Immature natural killer cell (primary cell): ENCODE measurements around the gene CLEC16A. TPM values are rescaled to one million over a fixed set of nuclear protein-coding genes. Genes with fewer than 3 reads are reported as not detected.
A peak's percentile ranks its signal among the peaks of the same experiment; 100 is the strongest.

Source experiments
- DNase-seq, 3 donors: peaks; one replicate each; pipeline ENCODE4 v3.0.0; 2022; ENCODE audit warnings: mixed read lengths in 1 of 3
- H3K27ac Mint-ChIP-seq, 6 donors: one replicate each; pipeline ENCODE4 v1.8.0; 2020; ENCODE audit warnings: mixed read lengths in 6 of 6, mild to moderate bottlenecking in 5 of 6, inconsistent platforms in 4 of 6, moderate library complexity in 3 of 6
- H3K27me3 Mint-ChIP-seq, 3 donors: one replicate each; pipeline ENCODE4 v1.8.0; 2020 to 2021; ENCODE audit warnings: low read depth in 3 of 3, mild to moderate bottlenecking in 3 of 3, mixed read lengths in 3 of 3, moderate library complexity in 3 of 3, inconsistent platforms in 1 of 3
- H3K36me3 Mint-ChIP-seq, 3 donors: one replicate each; pipeline ENCODE4 v1.8.0; 2020; ENCODE audit warnings: mixed read lengths in 3 of 3, inconsistent platforms in 2 of 3, mild to moderate bottlenecking in 2 of 3
- H3K4me1 Mint-ChIP-seq, 2 donors: one replicate each; pipeline ENCODE4 v1.8.0; 2020; ENCODE audit warnings: inconsistent platforms in 2 of 2, mild to moderate bottlenecking in 2 of 2, mixed read lengths in 2 of 2, moderate library complexity in 1 of 2
- H3K4me3 Mint-ChIP-seq, 5 donors: one replicate each; pipeline ENCODE4 v1.8.0; 2020; ENCODE audit warnings: mild to moderate bottlenecking in 5 of 5, mixed read lengths in 5 of 5, inconsistent platforms in 3 of 5, moderate library complexity in 3 of 5
- H3K9me3 Mint-ChIP-seq, 6 donors: one replicate each; pipeline ENCODE4 v1.8.0; 2020; ENCODE audit warnings: mild to moderate bottlenecking in 6 of 6, mixed read lengths in 6 of 6, inconsistent platforms in 4 of 6, moderate library complexity in 3 of 6
- polyA plus RNA-seq, 3 donors: library from polyadenylated mRNA; unstranded; fragments of 300-500 nt; fragmentation: Illumina TruSeq; gene quantifications; one replicate each; pipeline ENCODE4 v1.2.3, GENCODE V29; 2021

Gene CLEC16A
- polyA plus RNA-seq, result 10 to 100 TPM in 1 of 3 donors, 1 to 10 TPM in 2; 5.6 to 19.9 (median 5.6) TPM

- Mint-ChIP-seq H3K36me3 (no peaks in the 10 kb centered on the region), H3K4me1 (peaks cover 66 to 71% of the 10 kb centered on the region in 2 donors), H3K27ac (peak within 1 kb of the TSS; percentile 53 to 93 (median 86)), H3K27me3 (peaks cover 2 to 11% (median 5%) of the 10 kb centered on the region in 3 donors), H3K4me3 (peak within 1 kb of the TSS; percentile 81 to 93 (median 88)), H3K9me3 (no peaks in the 10 kb centered on the region)
- DNase-seq, result peak; percentile 95 to 96 (median 95)
Measured at GRCh38 chr16:10944249-10945064, at the start of gene CLEC16A. Gene CLEC16A (plus strand): TSS chr16:10944564. CDS start chr16:10944718, 154 bp downstream.

- H3K4me1 Mint-ChIP-seq, result no peaks in the 10 kb centered on the region
- no peak overlapping the region for H3K4me3 Mint-ChIP-seq
- no peak overlapping the region for H3K27ac Mint-ChIP-seq
Measured at GRCh38 chr16:10895053-10895946, 49.1 kb upstream of the CLEC16A start.

GRCh38 chr16:10896165-10896564 is 48.2 kb upstream of the CLEC16A start:
- DNase-seq, result no peak
- Mint-ChIP-seq H3K9me3 (no peaks in the 10 kb centered on the region), H3K4me1 (no peaks in the 10 kb centered on the region), H3K27ac (peak overlapping the region in 1 of 6 donors; percentile 11), H3K36me3 (peaks cover 0 to 9% (median 0%) of the 10 kb centered on the region in 3 donors), H3K4me3 (no peak overlapping the region), H3K27me3 (peaks cover 0 to 4% (median 2%) of the 10 kb centered on the region in 3 donors)

More at GRCh38 chr16:10895053-10895946, 49.1 kb upstream of the CLEC16A start:
- peaks cover 0 to 4% (median 4%) of the 10 kb centered on the region in 3 donors for H3K27me3 Mint-ChIP-seq
- peak in 1 of 3 donors; percentile 8 for DNase-seq
- H3K36me3 Mint-ChIP-seq, result peaks cover 0 to 8% (median 0%) of the 10 kb centered on the region in 3 donors
- no peaks in the 10 kb centered on the region for H3K9me3 Mint-ChIP-seq

- Mint-ChIP-seq H3K4me1 (no peaks in the 10 kb centered on the region), H3K27ac (no peak overlapping the region), H3K9me3 (no peaks in the 10 kb centered on the region), H3K36me3 (peaks cover 0 to 9% (median 0%) of the 10 kb centered on the region in 3 donors), H3K27me3 (peaks cover 0 to 4% (median 2%) of the 10 kb centered on the region in 3 donors), H3K4me3 (no peak overlapping the region)
- DNase-seq, result no peak
Measured at GRCh38 chr16:10896723-10897122, 47.6 kb upstream of the CLEC16A start.

- Mint-ChIP-seq H3K4me1 (no peaks in the 10 kb centered on the region), H3K36me3 (peaks cover 0 to 9% (median 0%) of the 10 kb centered on the region in 3 donors), H3K27ac (no peak overlapping the region), H3K4me3 (no peak overlapping the region), H3K27me3 (peaks cover 0 to 4% (median 2%) of the 10 kb centered on the region in 3 donors), H3K9me3 (no peaks in the 10 kb centered on the region)
- no peak for DNase-seq
Measured at GRCh38 chr16:10897134-10897533, 47.2 kb upstream of the CLEC16A start.

GRCh38 chr16:10902999-10903398 is 41.4 kb upstream of the CLEC16A start:
- no peak for DNase-seq
- H3K4me1 Mint-ChIP-seq, result no peaks in the 10 kb centered on the region
- H3K9me3 Mint-ChIP-seq, result peaks cover 0 to 2% (median 0%) of the 10 kb centered on the region in 6 donors

GRCh38 chr16:10906482-10906881 is 37.9 kb upstream of the CLEC16A start:
- Mint-ChIP-seq H3K4me3 (no peak overlapping the region), H3K4me1 (no peaks in the 10 kb centered on the region), H3K27me3 (no peaks in the 10 kb centered on the region), H3K36me3 (peaks cover 16 to 30% (median 26%) of the 10 kb centered on the region in 3 donors), H3K27ac (no peak overlapping the region), H3K9me3 (peaks cover 0 to 2% (median 0%) of the 10 kb centered on the region in 6 donors)
- DNase-seq, result no peak

More at GRCh38 chr16:10902999-10903398, 41.4 kb upstream of the CLEC16A start:
- Mint-ChIP-seq H3K27ac (no peak overlapping the region), H3K27me3 (no peaks in the 10 kb centered on the region), H3K36me3 (peaks cover 16 to 29% (median 21%) of the 10 kb centered on the region in 3 donors), H3K4me3 (no peak overlapping the region)

GRCh38 chr16:10906914-10907756 is 37.2 kb upstream of the CLEC16A start:
- Mint-ChIP-seq H3K27ac (no peak overlapping the region), H3K9me3 (peaks cover 0 to 2% (median 0%) of the 10 kb centered on the region in 6 donors), H3K36me3 (peaks cover 16 to 30% (median 26%) of the 10 kb centered on the region in 3 donors), H3K4me3 (no peak overlapping the region), H3K4me1 (no peaks in the 10 kb centered on the region), H3K27me3 (no peaks in the 10 kb centered on the region)
- no peak for DNase-seq

- Mint-ChIP-seq H3K9me3 (peaks cover 0 to under 1% (median 0%) of the 10 kb centered on the region in 6 donors), H3K4me1 (no peaks in the 10 kb centered on the region), H3K4me3 (no peak overlapping the region), H3K27me3 (no peaks in the 10 kb centered on the region), H3K36me3 (peaks cover 14 to 24% (median 23%) of the 10 kb centered on the region in 3 donors), H3K27ac (no peak overlapping the region)
- no peak for DNase-seq
Measured at GRCh38 chr16:10907757-10908045, 36.7 kb upstream of the CLEC16A start.

GRCh38 chr16:10911267-10911666 is 33.1 kb upstream of the CLEC16A start:
- H3K36me3 Mint-ChIP-seq, result peaks cover 0 to 5% (median 5%) of the 10 kb centered on the region in 3 donors
- no peaks in the 10 kb centered on the region for H3K4me1 Mint-ChIP-seq
- H3K27me3 Mint-ChIP-seq, result peaks cover 0 to 2% (median 2%) of the 10 kb centered on the region in 3 donors
- no peak overlapping the region for H3K27ac Mint-ChIP-seq
- H3K9me3 Mint-ChIP-seq, result no peaks in the 10 kb centered on the region
- no peak for DNase-seq
- no peak overlapping the region for H3K4me3 Mint-ChIP-seq

- Mint-ChIP-seq H3K27me3 (peaks cover 0 to 6% (median 2%) of the 10 kb centered on the region in 3 donors), H3K27ac (no peak overlapping the region), H3K4me3 (no peak overlapping the region), H3K9me3 (no peaks in the 10 kb centered on the region), H3K4me1 (peaks cover 0 to 5% of the 10 kb centered on the region in 2 donors), H3K36me3 (no peaks in the 10 kb centered on the region)
- DNase-seq, result no peak
Measured at GRCh38 chr16:10916534-10916933, 27.8 kb upstream of the CLEC16A start.

- Mint-ChIP-seq H3K27ac (no peak overlapping the region), H3K9me3 (no peaks in the 10 kb centered on the region), H3K4me1 (peaks cover 0 to 5% of the 10 kb centered on the region in 2 donors), H3K36me3 (no peaks in the 10 kb centered on the region), H3K4me3 (no peak overlapping the region), H3K27me3 (peaks cover 0 to 4% (median 2%) of the 10 kb centered on the region in 3 donors)
- DNase-seq, result peak; percentile 67 to 77 (median 69)
Measured at GRCh38 chr16:10918294-10919002, 25.9 kb upstream of the CLEC16A start.
